ENCODE measurements around the gene SAA4.

SAA4 gene, protein sequence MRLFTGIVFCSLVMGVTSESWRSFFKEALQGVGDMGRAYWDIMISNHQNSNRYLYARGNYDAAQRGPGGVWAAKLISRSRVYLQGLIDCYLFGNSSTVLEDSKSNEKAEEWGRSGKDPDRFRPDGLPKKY

DNA sequence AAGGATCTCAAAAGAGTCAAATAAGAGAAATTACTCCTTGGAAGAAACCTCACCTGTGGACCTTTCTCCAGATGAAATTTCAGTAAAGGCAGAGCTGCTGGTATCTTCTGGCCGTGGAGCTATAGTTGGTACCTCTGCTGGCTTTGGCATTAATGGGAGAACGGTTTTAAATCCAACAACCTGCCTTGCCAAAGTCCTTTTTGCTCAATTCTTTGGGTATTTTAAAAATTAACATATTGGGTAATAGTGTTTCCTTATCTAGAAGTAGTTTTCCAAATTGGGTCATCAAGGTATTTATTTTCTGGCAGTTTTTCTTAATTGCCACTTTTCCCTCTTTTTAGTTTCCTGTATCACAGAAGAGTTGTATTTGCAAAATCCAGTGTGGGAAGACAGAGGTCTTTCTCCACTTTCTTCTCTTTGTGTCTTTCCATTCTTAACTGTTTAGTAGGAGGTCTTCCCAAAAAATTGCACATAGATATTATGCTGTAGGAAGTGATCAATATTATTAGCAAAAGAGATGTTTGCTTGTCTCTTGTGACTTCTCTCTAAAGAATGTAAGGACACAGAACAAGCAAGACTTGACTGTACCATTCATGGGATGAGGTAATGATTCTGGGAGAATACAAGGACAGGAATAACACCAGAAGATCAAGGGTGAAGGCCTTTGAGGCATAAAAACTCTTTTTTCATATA is at the start of gene SAA4:
TSS of gene SAA4 (minus strand) at position 139 of the 693 bp plus-strand sequence. CDS start 876 bp downstream, outside the sequence.
- Histone ChIP-seq H3K9me3 (no peaks in the 10 kb centered on the region), H3K27me3 (no peaks in the 10 kb centered on the region), H3K4me3 (no peak within 1 kb of the TSS), H3K36me3 (no peaks in the 10 kb centered on the region), H3K27ac (no peak within 1 kb of the TSS), H3K4me1 (no peaks in the 10 kb centered on the region)
- DNase-seq: no peak
- TF ChIP-seq, protein P1, sequence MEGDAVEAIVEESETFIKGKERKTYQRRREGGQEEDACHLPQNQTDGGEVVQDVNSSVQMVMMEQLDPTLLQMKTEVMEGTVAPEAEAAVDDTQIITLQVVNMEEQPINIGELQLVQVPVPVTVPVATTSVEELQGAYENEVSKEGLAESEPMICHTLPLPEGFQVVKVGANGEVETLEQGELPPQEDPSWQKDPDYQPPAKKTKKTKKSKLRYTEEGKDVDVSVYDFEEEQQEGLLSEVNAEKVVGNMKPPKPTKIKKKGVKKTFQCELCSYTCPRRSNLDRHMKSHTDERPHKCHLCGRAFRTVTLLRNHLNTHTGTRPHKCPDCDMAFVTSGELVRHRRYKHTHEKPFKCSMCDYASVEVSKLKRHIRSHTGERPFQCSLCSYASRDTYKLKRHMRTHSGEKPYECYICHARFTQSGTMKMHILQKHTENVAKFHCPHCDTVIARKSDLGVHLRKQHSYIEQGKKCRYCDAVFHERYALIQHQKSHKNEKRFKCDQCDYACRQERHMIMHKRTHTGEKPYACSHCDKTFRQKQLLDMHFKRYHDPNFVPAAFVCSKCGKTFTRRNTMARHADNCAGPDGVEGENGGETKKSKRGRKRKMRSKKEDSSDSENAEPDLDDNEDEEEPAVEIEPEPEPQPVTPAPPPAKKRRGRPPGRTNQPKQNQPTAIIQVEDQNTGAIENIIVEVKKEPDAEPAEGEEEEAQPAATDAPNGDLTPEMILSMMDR (IDR thresholded peaks at IDR 0.05): no peak
- intact Hi-C loops (cut with DNase I; ENCODE audit: low total_unique reads): no loop called here

DNA sequence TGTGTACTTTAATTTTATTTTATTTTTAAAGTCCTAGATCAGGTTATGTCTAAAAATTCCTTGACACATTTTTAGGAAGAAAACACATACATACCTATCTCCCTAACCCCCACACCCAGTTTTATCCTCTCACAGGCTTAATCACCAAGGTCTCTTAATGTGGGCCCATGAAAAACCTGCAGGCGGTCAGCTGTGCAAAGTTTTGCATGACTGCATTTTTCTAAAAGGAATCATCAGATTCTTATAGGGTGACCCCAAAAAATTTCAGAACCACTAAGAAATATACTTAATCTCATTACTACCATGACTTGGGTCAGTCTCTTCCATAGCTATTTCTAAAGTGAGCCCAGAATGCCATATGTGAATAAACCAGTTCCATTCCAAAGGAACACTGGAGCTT is 49.2 kb upstream of the SAA4 start:
- Histone ChIP-seq H3K9me3 (no peaks in the 10 kb centered on the region), H3K27me3 (no peaks in the 10 kb centered on the region), H3K4me3 (no peak overlapping the region), H3K36me3 (peaks cover 73 to 93% (median 85%) of the 10 kb centered on the region in 3 donors), H3K4me1 (no peaks in the 10 kb centered on the region), H3K27ac (no peak overlapping the region)
- intact Hi-C loops (cut with DNase I; ENCODE audit: low total_unique reads): no loop called here
- DNase-seq: no peak
- TF ChIP-seq, protein P1 (IDR thresholded peaks at IDR 0.05): no peak

DNA sequence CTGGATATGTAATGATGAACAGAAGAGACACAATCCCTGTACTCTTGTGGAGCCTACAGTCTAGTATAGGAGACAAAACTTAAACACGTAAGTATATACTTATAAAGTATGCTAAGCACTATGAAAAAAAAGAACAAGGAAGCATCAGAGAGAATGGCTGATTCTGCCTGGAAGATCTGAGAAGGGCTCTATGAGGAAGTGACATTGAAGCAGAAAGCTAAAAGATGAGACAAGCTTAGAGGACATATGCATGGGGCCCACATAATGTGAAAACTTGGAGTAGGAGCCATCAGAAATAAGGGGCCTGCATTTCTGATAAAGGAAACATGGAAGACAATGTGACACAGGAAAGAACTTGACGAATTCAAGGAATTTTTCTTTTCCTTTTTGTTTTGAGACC is 46.0 kb upstream of the SAA4 start:
- H3K36me3 ChIP-seq: peaks cover 75 to 98% (median 81%) of the 10 kb centered on the region in 3 donors
- H3K27ac ChIP-seq: no peak overlapping the region
- intact Hi-C loops (cut with DNase I; ENCODE audit: low total_unique reads): no loop called here

DNA sequence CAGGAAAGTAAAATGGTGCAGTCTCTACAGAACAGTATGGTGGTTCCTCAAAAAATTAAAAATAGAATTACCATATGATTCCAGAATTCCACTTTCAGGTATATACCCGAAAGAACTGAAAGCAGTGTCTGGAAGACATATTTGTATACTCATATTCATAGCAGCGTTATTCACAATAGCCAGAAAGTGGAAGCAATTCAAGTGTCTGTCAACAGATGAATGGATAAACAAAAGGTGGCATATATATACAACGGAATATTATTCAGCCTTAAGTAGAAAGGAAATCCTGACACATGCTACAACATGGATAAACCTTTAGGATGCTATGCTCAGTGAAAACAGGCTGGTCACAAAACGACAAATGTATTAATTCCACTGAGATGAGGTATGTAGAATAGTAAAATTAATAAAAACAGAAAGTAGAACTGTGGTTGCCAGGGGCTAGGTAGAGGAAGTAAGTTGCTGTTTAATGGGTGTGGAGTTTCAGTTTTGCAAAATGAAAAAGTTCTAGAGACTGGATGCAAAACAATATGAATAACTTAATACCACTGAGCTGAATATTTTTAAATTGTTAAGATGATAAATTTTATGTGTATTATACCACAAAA is 43.9 kb upstream of the SAA4 start:
- H3K27ac ChIP-seq: no peak overlapping the region
- peaks cover 58 to 87% (median 61%) of the 10 kb centered on the region in 3 donors for H3K36me3 ChIP-seq
- TF ChIP-seq, protein P1 (IDR thresholded peaks at IDR 0.05): no peak
- H3K27me3 ChIP-seq: no peaks in the 10 kb centered on the region
- H3K4me3 ChIP-seq: no peak overlapping the region
- no peak for DNase-seq
- H3K4me1 ChIP-seq: no peaks in the 10 kb centered on the region
- intact Hi-C loops (cut with DNase I; ENCODE audit: low total_unique reads): no loop called here
- H3K9me3 ChIP-seq: no peaks in the 10 kb centered on the region

More for the DNA sequence above, 46.0 kb upstream of the SAA4 start:
- Histone ChIP-seq H3K27me3 (no peaks in the 10 kb centered on the region), H3K4me1 (no peaks in the 10 kb centered on the region), H3K4me3 (no peak overlapping the region), H3K9me3 (no peaks in the 10 kb centered on the region)
- no peak for DNase-seq
- TF ChIP-seq, protein P1 (IDR thresholded peaks at IDR 0.05): no peak

DNA sequence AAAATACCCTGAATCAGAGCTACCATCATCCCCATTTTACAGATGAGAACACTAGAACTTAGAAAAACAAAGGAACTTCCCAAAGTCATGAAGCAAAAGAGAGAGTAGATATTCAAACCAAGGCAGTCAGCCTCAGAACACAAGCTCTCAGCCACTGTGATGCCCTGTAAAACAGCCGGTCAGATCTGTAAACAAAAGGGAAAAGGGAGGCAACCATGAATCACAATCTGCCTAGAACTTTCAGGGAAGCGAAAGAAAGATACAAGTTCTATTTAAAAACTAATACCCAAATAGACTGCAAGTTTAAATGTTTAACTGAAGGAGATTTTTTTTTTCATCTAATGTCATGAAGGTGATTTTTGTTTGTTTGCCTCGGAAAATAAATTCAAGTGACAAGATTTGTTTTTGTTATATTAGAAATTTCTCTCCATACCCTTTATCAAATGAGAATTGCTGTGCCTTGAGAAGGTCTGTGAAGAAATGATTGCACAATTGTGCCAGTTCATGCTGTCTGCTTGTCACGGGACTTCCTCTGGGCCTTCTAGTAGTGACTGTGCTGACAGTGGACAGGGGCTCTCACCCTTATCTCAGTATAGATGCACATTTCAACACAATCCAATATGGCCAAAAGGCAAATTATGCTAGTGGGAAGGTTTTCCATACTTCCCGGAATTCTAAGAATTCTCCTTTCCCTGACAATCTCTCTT is 41.1 kb upstream of the SAA4 start:
- TF ChIP-seq, protein P1 (IDR thresholded peaks at IDR 0.05): no peak
- H3K4me1 ChIP-seq: no peaks in the 10 kb centered on the region
- DNase-seq: peak in 1 of 2 donors; percentile 54
- H3K27me3 ChIP-seq: no peaks in the 10 kb centered on the region
- no peak overlapping the region for H3K4me3 ChIP-seq
- intact Hi-C loops (cut with DNase I; ENCODE audit: low total_unique reads): no loop called here
- no peaks in the 10 kb centered on the region for H3K9me3 ChIP-seq
- H3K36me3 ChIP-seq: peaks cover 37 to 71% (median 40%) of the 10 kb centered on the region in 3 donors
- H3K27ac ChIP-seq: no peak overlapping the region

Data from tibial artery (tissue), 4 donors.